ENCODE data around the gene MAST4. TPM values are rescaled to one million over a fixed set of nuclear protein-coding genes. Genes with fewer than 3 reads are reported as not detected.
A peak's percentile ranks its signal among the peaks of the same experiment; 100 is the strongest.

Gene MAST4
- total RNA-seq, 1 donor from 2014 or later = 112 TPM

DNA sequence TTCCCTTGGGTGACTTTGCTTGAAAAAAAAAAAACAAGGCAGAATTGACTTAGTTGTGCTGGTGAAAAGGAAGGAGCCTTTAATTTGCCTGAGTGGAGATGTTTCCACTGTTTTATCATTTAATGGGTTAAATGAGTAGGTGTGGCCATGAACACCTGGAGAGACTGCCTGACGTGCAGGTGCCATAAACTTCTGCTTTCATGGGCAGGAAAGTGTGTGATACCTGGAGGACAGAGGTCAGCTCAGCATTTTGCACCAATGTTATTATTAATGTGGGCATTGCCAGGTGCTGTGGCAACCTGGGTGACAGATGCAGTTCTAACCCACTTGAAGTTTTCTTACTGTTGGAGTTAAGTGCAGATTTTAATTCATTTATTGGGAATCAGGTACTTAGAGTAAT is 455.0 kb downstream of the MAST4 start:
- no peaks in the 10 kb centered on the region for H3K27me3 Mint-ChIP-seq (ENCODE audit: unreplicated experiment)
- peaks cover 23% of the 10 kb centered on the region for H3K4me1 Mint-ChIP-seq (ENCODE audit: unreplicated experiment)
- H3K9me3 Mint-ChIP-seq (ENCODE audit: unreplicated experiment) = no peaks in the 10 kb centered on the region
- TF ChIP-seq CTCF (IDR thresholded peaks at IDR 0.05; ENCODE audit: unreplicated experiment) = no peak
- no peak overlapping the region for H3K4me3 Mint-ChIP-seq (ENCODE audit: unreplicated experiment)
- no peak overlapping the region for H3K27ac Mint-ChIP-seq (ENCODE audit: unreplicated experiment)
- no peak for DNase-seq (ENCODE audit: low spot score)
- H3K36me3 Mint-ChIP-seq (ENCODE audit: low read depth, unreplicated experiment) = no peaks in the 10 kb centered on the region

- Mint-ChIP-seq H3K4me3 (ENCODE audit: unreplicated experiment) (no peak overlapping the region), H3K27me3 (ENCODE audit: unreplicated experiment) (no peaks in the 10 kb centered on the region), H3K4me1 (ENCODE audit: unreplicated experiment) (peaks cover 18% of the 10 kb centered on the region), H3K27ac (ENCODE audit: unreplicated experiment) (no peak overlapping the region), H3K36me3 (ENCODE audit: low read depth, unreplicated experiment) (no peaks in the 10 kb centered on the region), H3K9me3 (ENCODE audit: unreplicated experiment) (no peaks in the 10 kb centered on the region)
- TF ChIP-seq CTCF (IDR thresholded peaks at IDR 0.05; ENCODE audit: unreplicated experiment) = no peak
- DNase-seq (ENCODE audit: low spot score) = no peak
These were observed 455.8 kb downstream of the MAST4 start for GRCh38 chr5:67052034-67052433.

DNA sequence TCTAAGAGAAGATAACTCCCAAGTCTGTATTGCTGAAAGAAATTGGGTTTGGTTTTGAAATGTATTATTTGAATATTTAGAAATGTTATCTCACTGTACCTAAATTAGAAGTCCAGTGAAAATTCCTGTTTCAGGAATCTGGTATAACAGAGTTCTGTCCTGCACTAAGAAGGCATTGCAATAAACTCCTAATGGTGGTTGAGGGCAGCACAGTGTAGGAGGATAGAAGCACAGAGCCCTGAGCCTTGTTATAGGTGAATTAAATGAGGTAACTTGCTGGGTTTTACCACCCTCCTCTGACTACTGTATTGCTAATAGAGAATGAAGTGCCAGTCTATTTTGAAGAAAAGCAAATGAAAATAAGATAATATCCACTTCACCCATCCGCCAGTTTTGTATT is 457.0 kb downstream of the MAST4 start:
- H3K27ac Mint-ChIP-seq (ENCODE audit: unreplicated experiment) = no peak overlapping the region
- TF ChIP-seq CTCF (IDR thresholded peaks at IDR 0.05; ENCODE audit: unreplicated experiment) = no peak
- no peaks in the 10 kb centered on the region for H3K36me3 Mint-ChIP-seq (ENCODE audit: low read depth, unreplicated experiment)
- no peak overlapping the region for H3K4me3 Mint-ChIP-seq (ENCODE audit: unreplicated experiment)
- no peaks in the 10 kb centered on the region for H3K9me3 Mint-ChIP-seq (ENCODE audit: unreplicated experiment)
- peaks cover 11% of the 10 kb centered on the region for H3K4me1 Mint-ChIP-seq (ENCODE audit: unreplicated experiment)
- no peaks in the 10 kb centered on the region for H3K27me3 Mint-ChIP-seq (ENCODE audit: unreplicated experiment)
- DNase-seq (ENCODE audit: low spot score) = no peak

DNA sequence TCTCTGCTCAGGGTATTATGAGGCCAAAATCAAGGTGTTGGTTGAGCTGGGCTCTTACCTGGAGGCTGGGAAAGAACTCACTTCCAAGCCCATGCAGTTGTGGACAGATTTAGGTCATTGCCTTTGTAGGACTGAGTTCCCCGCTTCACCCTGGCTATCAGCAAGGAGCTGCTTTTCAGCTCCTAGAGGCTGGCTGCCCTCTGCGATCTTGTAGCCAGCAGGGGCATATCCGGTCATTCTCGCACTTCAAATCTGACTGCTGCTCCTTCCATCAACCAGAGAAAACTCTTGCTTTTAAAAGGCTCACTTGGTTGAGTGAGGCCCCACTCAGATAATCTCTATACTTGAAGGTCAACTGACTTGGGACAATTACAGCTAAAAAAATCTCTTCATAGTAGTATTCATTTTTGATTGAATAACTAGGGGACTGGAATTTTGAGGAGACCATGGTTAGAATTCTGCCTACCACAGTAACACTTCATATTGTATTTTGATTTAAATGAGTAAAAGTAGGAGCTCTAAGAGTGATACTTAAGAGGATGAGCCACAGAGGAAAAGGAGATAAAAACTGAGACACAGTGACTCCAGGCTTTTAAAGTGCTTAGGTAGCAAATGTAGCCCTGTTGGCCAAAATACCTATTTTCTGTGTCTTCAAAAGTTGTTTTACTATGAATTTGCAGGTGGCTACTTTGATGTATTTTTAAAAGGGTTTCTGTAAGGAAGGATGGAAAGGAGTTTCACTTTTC is 463.0 kb downstream of the MAST4 start:
- Mint-ChIP-seq H3K9me3 (ENCODE audit: unreplicated experiment) (no peaks in the 10 kb centered on the region), H3K4me1 (ENCODE audit: unreplicated experiment) (peaks cover 18% of the 10 kb centered on the region), H3K27me3 (ENCODE audit: unreplicated experiment) (no peaks in the 10 kb centered on the region), H3K4me3 (ENCODE audit: unreplicated experiment) (no peak overlapping the region), H3K36me3 (ENCODE audit: low read depth, unreplicated experiment) (peaks cover 7% of the 10 kb centered on the region), H3K27ac (ENCODE audit: unreplicated experiment) (no peak overlapping the region)
- no peak for TF ChIP-seq CTCF (IDR thresholded peaks at IDR 0.05; ENCODE audit: unreplicated experiment)
- peak; percentile 13 for DNase-seq (ENCODE audit: low spot score)

- no peak for TF ChIP-seq CTCF (IDR thresholded peaks at IDR 0.05; ENCODE audit: unreplicated experiment)
- Mint-ChIP-seq H3K4me1 (ENCODE audit: unreplicated experiment) (peaks cover 18% of the 10 kb centered on the region), H3K9me3 (ENCODE audit: unreplicated experiment) (no peaks in the 10 kb centered on the region), H3K27me3 (ENCODE audit: unreplicated experiment) (no peaks in the 10 kb centered on the region), H3K36me3 (ENCODE audit: low read depth, unreplicated experiment) (peaks cover 7% of the 10 kb centered on the region), H3K27ac (ENCODE audit: unreplicated experiment) (no peak overlapping the region), H3K4me3 (ENCODE audit: unreplicated experiment) (no peak overlapping the region)
- no peak for DNase-seq (ENCODE audit: low spot score)
These were observed 463.7 kb downstream of the MAST4 start for GRCh38 chr5:67059744-67060490.

Data from endothelial cell (in vitro differentiated cells).